HL-60 (cell line): ENCODE measurements around the gene TMPRSS11A.

ENCODE experiments used
- DNase-seq, 2 experiments: peaks; one replicate each; pipeline ENCODE4 v3.0.0-alpha.2; 2010 to 2020; ENCODE audit warnings: low read depth in 1 of 2, low spot score in 1 of 2
- H3K27ac ChIP-seq: fragments of 250-450 bp; sonication (Bioruptor Pico); replicated peaks from 2 replicates; pipeline ENCODE4 v1.5.1; 2020; ENCODE audit warnings: mild to moderate bottlenecking, moderate library complexity
- H3K27me3 ChIP-seq: fragments of 250-450 bp; sonication (Bioruptor Pico); 2 replicates; pipeline ENCODE4 v1.5.1; 2021; ENCODE audit warnings: mild to moderate bottlenecking, moderate library complexity; ENCODE audit not compliant: insufficient read depth, poor library complexity, severe bottlenecking
- H3K4me3 ChIP-seq: replicated peaks from 2 replicates; pipeline ENCODE4 v1.5.1; 2011; ENCODE audit warnings: mild to moderate bottlenecking, control low read depth, low read length; ENCODE audit not compliant: insufficient read depth
- GABPA ChIP-seq: IDR thresholded peaks from 2 replicates; pipeline ENCODE4 v1.6.1; 2012; ENCODE audit warnings: low read depth
- POLR2AphosphoS5 ChIP-seq: IDR thresholded peaks from 2 replicates; pipeline ENCODE4 v1.6.1; 2012; ENCODE audit warnings: low read depth
- REST ChIP-seq: IDR thresholded peaks from 2 replicates; pipeline ENCODE4 v1.6.1; 2012; ENCODE audit warnings: low read depth; ENCODE audit not compliant: insufficient replicate concordance
- SPI1 ChIP-seq: IDR thresholded peaks from 2 replicates; pipeline ENCODE4 v1.6.1; 2012; ENCODE audit warnings: low read depth, mild to moderate bottlenecking, borderline replicate concordance
- TF ChIP-seq, protein P1 (sequence below): IDR thresholded peaks from one replicate; pipeline ENCODE4 v1.5.1; 2011; ENCODE audit warnings: low read length, control low read depth, inconsistent platforms; ENCODE audit not compliant: insufficient read depth

TMPRSS11A gene

DNA sequence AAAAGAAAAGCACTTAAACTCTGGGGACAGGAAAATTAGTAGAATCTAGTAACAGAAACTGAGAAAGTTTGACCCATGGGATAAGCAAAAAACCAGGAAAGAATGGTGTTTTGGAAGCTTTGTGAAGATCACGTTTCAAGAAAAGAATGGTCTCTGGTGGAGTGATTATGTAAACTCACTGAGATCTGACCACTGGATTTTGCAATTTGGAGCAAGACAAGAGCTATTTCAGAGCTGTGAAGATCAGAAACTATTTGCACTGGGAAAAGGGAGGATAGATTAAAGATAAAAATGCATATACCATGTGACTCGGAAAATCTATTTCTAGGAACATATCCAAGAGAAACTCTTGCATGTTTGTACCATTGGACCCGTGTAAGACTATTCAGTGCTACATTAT, 83.8 kb downstream of the TMPRSS11A start:
- H3K27me3 ChIP-seq, result no peaks in the 10 kb centered on the region
- no peak for TF ChIP-seq GABPA
- no peak for TF ChIP-seq POLR2AphosphoS5
- no peak overlapping the region for H3K4me3 ChIP-seq
- peak; percentile 41 to 49 for DNase-seq
- H3K27ac ChIP-seq, result peak overlapping the region; percentile 20; the same call in 1 of the 2 replicates

- Histone ChIP-seq H3K27me3 (no peaks in the 10 kb centered on the region), H3K27ac (no peak overlapping the region), H3K4me3 (no peak overlapping the region)
- TF ChIP-seq SPI1, result no peak
- DNase-seq, result no peak
These were observed 86.2 kb downstream of the TMPRSS11A start for GRCh38 chr4:67877086-67877485.

DNA sequence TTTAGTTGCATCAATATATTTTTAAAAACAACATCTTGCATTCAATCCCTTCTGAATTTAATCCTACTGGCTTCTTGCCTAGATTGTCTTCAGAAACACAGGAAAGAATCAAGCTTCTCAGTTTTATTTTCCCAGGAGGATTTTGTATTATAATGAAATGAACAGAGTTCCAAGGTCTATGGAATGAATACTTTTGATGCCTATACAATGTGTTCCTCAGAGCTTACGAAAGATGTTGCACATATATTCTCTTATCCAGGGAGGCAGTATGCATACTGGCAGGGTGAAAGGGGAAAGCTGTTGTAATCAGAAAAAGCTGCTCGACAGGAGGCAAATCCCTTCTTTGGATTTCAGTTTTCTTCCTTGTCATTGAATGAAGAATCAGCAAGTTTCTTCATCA, 88.3 kb downstream of the TMPRSS11A start:
- Histone ChIP-seq H3K27me3 (no peaks in the 10 kb centered on the region), H3K27ac (no peak overlapping the region), H3K4me3 (no peak overlapping the region)
- no peak for DNase-seq
- TF ChIP-seq SPI1, result no peak
- TF ChIP-seq GABPA, result no peak
- TF ChIP-seq POLR2AphosphoS5, result no peak
- TF ChIP-seq REST, result no peak

DNA sequence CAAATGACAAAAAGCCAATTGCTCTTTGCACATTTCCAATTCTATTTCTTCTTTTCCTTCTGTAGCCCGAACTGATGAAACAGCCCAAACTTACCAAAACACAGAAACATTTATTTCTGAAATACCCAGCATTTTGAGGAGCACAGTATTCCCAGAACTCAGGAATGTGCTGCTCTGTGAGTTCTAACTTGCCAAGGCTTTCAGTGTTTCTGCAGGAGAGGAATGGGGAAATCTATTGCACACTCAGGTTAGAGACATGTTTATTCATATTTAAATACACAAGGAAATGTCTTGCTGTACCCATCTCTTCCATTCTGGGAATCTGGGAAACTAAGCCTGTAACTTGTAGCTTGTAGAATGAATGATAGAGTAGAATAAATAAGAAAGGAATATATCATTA, 90.2 kb downstream of the TMPRSS11A start:
- H3K27ac ChIP-seq, result no peak overlapping the region
- no peak for DNase-seq
- TF ChIP-seq, protein P1, sequence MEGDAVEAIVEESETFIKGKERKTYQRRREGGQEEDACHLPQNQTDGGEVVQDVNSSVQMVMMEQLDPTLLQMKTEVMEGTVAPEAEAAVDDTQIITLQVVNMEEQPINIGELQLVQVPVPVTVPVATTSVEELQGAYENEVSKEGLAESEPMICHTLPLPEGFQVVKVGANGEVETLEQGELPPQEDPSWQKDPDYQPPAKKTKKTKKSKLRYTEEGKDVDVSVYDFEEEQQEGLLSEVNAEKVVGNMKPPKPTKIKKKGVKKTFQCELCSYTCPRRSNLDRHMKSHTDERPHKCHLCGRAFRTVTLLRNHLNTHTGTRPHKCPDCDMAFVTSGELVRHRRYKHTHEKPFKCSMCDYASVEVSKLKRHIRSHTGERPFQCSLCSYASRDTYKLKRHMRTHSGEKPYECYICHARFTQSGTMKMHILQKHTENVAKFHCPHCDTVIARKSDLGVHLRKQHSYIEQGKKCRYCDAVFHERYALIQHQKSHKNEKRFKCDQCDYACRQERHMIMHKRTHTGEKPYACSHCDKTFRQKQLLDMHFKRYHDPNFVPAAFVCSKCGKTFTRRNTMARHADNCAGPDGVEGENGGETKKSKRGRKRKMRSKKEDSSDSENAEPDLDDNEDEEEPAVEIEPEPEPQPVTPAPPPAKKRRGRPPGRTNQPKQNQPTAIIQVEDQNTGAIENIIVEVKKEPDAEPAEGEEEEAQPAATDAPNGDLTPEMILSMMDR, result no peak
- TF ChIP-seq REST (no peak), SPI1 (no peak), GABPA (no peak), POLR2AphosphoS5 (no peak)
- H3K4me3 ChIP-seq, result no peak overlapping the region
- H3K27me3 ChIP-seq, result no peaks in the 10 kb centered on the region

DNA sequence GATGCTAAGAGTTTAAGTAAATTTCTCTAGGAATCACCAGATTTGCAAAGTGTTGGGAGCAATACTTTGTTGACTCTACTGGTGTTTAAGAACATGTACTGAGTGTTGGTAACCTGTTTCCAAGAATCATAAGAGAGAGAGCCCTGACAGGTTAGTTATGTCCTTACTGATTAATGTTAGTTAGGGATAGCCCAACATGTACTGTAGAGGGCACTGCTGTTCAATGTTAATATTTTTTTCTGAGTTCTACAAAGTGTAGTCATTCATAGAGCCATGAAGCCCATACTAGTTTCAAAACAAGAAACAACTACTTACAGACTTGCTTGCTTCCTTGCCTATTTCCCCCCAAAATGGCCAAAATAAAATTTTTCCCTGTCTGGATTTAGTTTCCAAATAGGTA, 91.4 kb downstream of the TMPRSS11A start:
- Histone ChIP-seq H3K27ac (no peak overlapping the region), H3K27me3 (no peaks in the 10 kb centered on the region), H3K4me3 (no peak overlapping the region)
- DNase-seq, result peak in 1 of 2 experiments; percentile 28
- TF ChIP-seq, protein P1, result peak; percentile 66
- no peak for TF ChIP-seq REST
